NT2/D1 (cell line): ENCODE data around the gene TBCCD1.

Experiments used
- DNase-seq: peaks from one replicate; pipeline ENCODE4 v3.0.0-alpha.2; 2011; ENCODE audit warnings: low read depth, low spot score
- H3K27me3 ChIP-seq: 2 replicates; pipeline ENCODE4 v1.6.0; 2011; ENCODE audit warnings: mild to moderate bottlenecking; ENCODE audit not compliant: insufficient read length, insufficient read depth
- H3K36me3 ChIP-seq: 2 replicates; pipeline ENCODE4 v1.6.1; 2011; ENCODE audit warnings: mild to moderate bottlenecking, low read length, mixed read lengths; ENCODE audit not compliant: insufficient read depth, insufficient read length
- H3K4me1 ChIP-seq: 2 replicates; pipeline ENCODE4 v1.5.1; 2011; ENCODE audit not compliant: insufficient read depth, insufficient read length
- H3K4me3 ChIP-seq: 2 replicates; pipeline ENCODE4 v1.5.1; 2011; ENCODE audit warnings: low read depth; ENCODE audit not compliant: insufficient read length
- H3K9ac ChIP-seq: 2 replicates; pipeline ENCODE4 v1.6.0; 2011; ENCODE audit warnings: low read depth; ENCODE audit not compliant: insufficient read length
- H3K9me3 ChIP-seq: 2 replicates; pipeline ENCODE4 v1.5.1; 2011; ENCODE audit warnings: mild to moderate bottlenecking, low read length; ENCODE audit not compliant: insufficient read depth
- SUZ12 ChIP-seq: IDR thresholded peaks from 2 replicates; pipeline ENCODE4 v1.6.1; 2011; ENCODE audit not compliant: insufficient read length, insufficient read depth; ENCODE audit errors: extremely low read depth
- YY1 ChIP-seq: IDR thresholded peaks from 2 replicates; pipeline ENCODE4 v1.6.1; 2011; ENCODE audit not compliant: insufficient read length, insufficient read depth
- ZNF274 ChIP-seq: IDR thresholded peaks from 2 replicates; pipeline ENCODE4 v1.6.1; 2011; ENCODE audit warnings: mild to moderate bottlenecking, low read depth, low read length

Gene TBCCD1

GRCh38 chr3:186513386-186513785 lies 53.8 kb downstream of the TBCCD1 start:
- Histone ChIP-seq H3K4me3 (no peak overlapping the region), H3K9ac (no peak overlapping the region)
- TF ChIP-seq SUZ12, result no peak
- no peak for TF ChIP-seq ZNF274
- no peak for TF ChIP-seq YY1

GRCh38 chr3:186512570-186513302 lies 54.4 kb downstream of the TBCCD1 start:
- H3K27me3 ChIP-seq, result no peaks in the 10 kb centered on the region
- H3K4me1 ChIP-seq, result peaks cover 5% of the 10 kb centered on the region
- no peaks in the 10 kb centered on the region for H3K9me3 ChIP-seq
- no peak overlapping the region for H3K9ac ChIP-seq
- no peak for TF ChIP-seq SUZ12
- no peak for TF ChIP-seq ZNF274
- no peak for TF ChIP-seq YY1
- DNase-seq, result no peak
- H3K36me3 ChIP-seq, result no peaks in the 10 kb centered on the region
- no peak overlapping the region for H3K4me3 ChIP-seq

More at GRCh38 chr3:186513386-186513785, 53.8 kb downstream of the TBCCD1 start:
- peaks cover 5% of the 10 kb centered on the region for H3K4me1 ChIP-seq
- no peaks in the 10 kb centered on the region for H3K9me3 ChIP-seq
- no peak for DNase-seq
- H3K36me3 ChIP-seq, result no peaks in the 10 kb centered on the region
- no peaks in the 10 kb centered on the region for H3K27me3 ChIP-seq

GRCh38 chr3:186511702-186512101 lies 55.4 kb downstream of the TBCCD1 start:
- Histone ChIP-seq H3K36me3 (no peaks in the 10 kb centered on the region), H3K9me3 (no peaks in the 10 kb centered on the region), H3K27me3 (no peaks in the 10 kb centered on the region), H3K4me1 (peaks cover 5% of the 10 kb centered on the region), H3K4me3 (no peak overlapping the region), H3K9ac (no peak overlapping the region)
- DNase-seq, result no peak
- TF ChIP-seq SUZ12 (no peak), ZNF274 (no peak), YY1 (no peak)

GRCh38 chr3:186511245-186511644 lies 55.9 kb downstream of the TBCCD1 start:
- Histone ChIP-seq H3K36me3 (no peaks in the 10 kb centered on the region), H3K4me3 (no peak overlapping the region), H3K27me3 (no peaks in the 10 kb centered on the region), H3K9ac (no peak overlapping the region), H3K4me1 (peaks cover 5% of the 10 kb centered on the region), H3K9me3 (no peaks in the 10 kb centered on the region)
- no peak for DNase-seq
- TF ChIP-seq YY1 (no peak), SUZ12 (no peak), ZNF274 (no peak)

GRCh38 chr3:186510374-186511079 lies 56.6 kb downstream of the TBCCD1 start:
- TF ChIP-seq ZNF274, result no peak
- no peak for TF ChIP-seq SUZ12
- TF ChIP-seq YY1, result no peak
- Histone ChIP-seq H3K9ac (no peak overlapping the region), H3K4me1 (peaks cover 5% of the 10 kb centered on the region), H3K36me3 (no peaks in the 10 kb centered on the region), H3K27me3 (no peaks in the 10 kb centered on the region), H3K4me3 (no peak overlapping the region), H3K9me3 (no peaks in the 10 kb centered on the region)
- no peak for DNase-seq

- H3K36me3 ChIP-seq, result no peaks in the 10 kb centered on the region
- no peak overlapping the region for H3K4me3 ChIP-seq
- H3K27me3 ChIP-seq, result no peaks in the 10 kb centered on the region
- peaks cover 5% of the 10 kb centered on the region for H3K4me1 ChIP-seq
- no peak for DNase-seq
- TF ChIP-seq SUZ12 (no peak), YY1 (no peak), ZNF274 (no peak)
- H3K9ac ChIP-seq, result no peak overlapping the region
- H3K9me3 ChIP-seq, result no peaks in the 10 kb centered on the region
Measured at GRCh38 chr3:186509423-186509822, 57.7 kb downstream of the TBCCD1 start.

- TF ChIP-seq ZNF274, result no peak
- no peak for TF ChIP-seq SUZ12
- no peak for TF ChIP-seq YY1
Measured at GRCh38 chr3:186506857-186507256, 60.3 kb downstream of the TBCCD1 start.

More at GRCh38 chr3:186506857-186507256, 60.3 kb downstream of the TBCCD1 start:
- DNase-seq, result no peak
- no peaks in the 10 kb centered on the region for H3K27me3 ChIP-seq
- H3K4me3 ChIP-seq, result no peak overlapping the region
- H3K9ac ChIP-seq, result no peak overlapping the region
- H3K4me1 ChIP-seq, result peaks cover 12% of the 10 kb centered on the region
- H3K9me3 ChIP-seq, result no peaks in the 10 kb centered on the region
- H3K36me3 ChIP-seq, result no peaks in the 10 kb centered on the region
